Activated naive CD8-positive, alpha-beta T cell treated with anti-CD3 and anti-CD28 coated beads, Interleukin-2, amount 50 U/mL, for 24 hours (primary cell): Measurements from ENCODE around the gene SDSL.

ENCODE experiments used
- ATAC-seq: fragments of 150-1000 bp; cut with Tn5 transposase; one replicate; pipeline ENCODE4 v1.10.0; 2021
- DNase-seq: peaks from one replicate; pipeline ENCODE4 v3.0.0; 2021
- H3K27ac Mint-ChIP-seq: one replicate; pipeline ENCODE4 v1.8.0; 2021; ENCODE audit warnings: mild to moderate bottlenecking, mixed read lengths
- H3K27me3 Mint-ChIP-seq: one replicate; pipeline ENCODE4 v1.8.0; 2021; ENCODE audit warnings: mixed read lengths
- H3K36me3 Mint-ChIP-seq: one replicate; pipeline ENCODE4 v1.8.0; 2021; ENCODE audit warnings: low read depth, mixed read lengths
- H3K4me1 Mint-ChIP-seq: one replicate; pipeline ENCODE4 v1.8.0; 2021; ENCODE audit warnings: mixed read lengths
- H3K4me3 Mint-ChIP-seq: one replicate; pipeline ENCODE4 v1.8.0; 2021; ENCODE audit warnings: mild to moderate bottlenecking, moderate library complexity, mixed read lengths
- H3K9me3 Mint-ChIP-seq: one replicate; pipeline ENCODE4 v1.8.0; 2021; ENCODE audit warnings: mixed read lengths

SDSL gene

GRCh38 chr12:113403435-113404415 lies 18.5 kb upstream of the SDSL start, which contains the start of gene SDS:
Gene SDS (minus strand): TSS chr12:113403887. CDS start chr12:113399708, 4,179 bp downstream.
- H3K4me3 Mint-ChIP-seq = no peak within 1 kb of the TSS
- no peaks in the 10 kb centered on the region for H3K36me3 Mint-ChIP-seq
- H3K9me3 Mint-ChIP-seq = no peaks in the 10 kb centered on the region
- no peaks in the 10 kb centered on the region for H3K4me1 Mint-ChIP-seq
- no peak within 1 kb of the TSS for H3K27ac Mint-ChIP-seq
- peaks cover 4% of the 10 kb centered on the region for H3K27me3 Mint-ChIP-seq
- ATAC-seq (no peak), DNase-seq (no peak)

GRCh38 chr12:113405694-113406093 lies 16.5 kb upstream of the SDSL start:
- Mint-ChIP-seq H3K27ac (no peak overlapping the region), H3K4me3 (no peak overlapping the region), H3K36me3 (no peaks in the 10 kb centered on the region), H3K4me1 (no peaks in the 10 kb centered on the region), H3K9me3 (no peaks in the 10 kb centered on the region), H3K27me3 (peaks cover 2% of the 10 kb centered on the region)
- DNase-seq (no peak), ATAC-seq (no peak)

- H3K9me3 Mint-ChIP-seq = no peaks in the 10 kb centered on the region
- DNase-seq (no peak), ATAC-seq (no peak)
- H3K27me3 Mint-ChIP-seq = peaks cover 7% of the 10 kb centered on the region
- no peaks in the 10 kb centered on the region for H3K4me1 Mint-ChIP-seq
- H3K27ac Mint-ChIP-seq = no peak overlapping the region
- H3K4me3 Mint-ChIP-seq = no peak overlapping the region
- no peaks in the 10 kb centered on the region for H3K36me3 Mint-ChIP-seq
Observed at GRCh38 chr12:113407931-113408600, 14.1 kb upstream of the SDSL start.

- no peaks in the 10 kb centered on the region for H3K4me1 Mint-ChIP-seq
- no peak overlapping the region for H3K27ac Mint-ChIP-seq
- H3K27me3 Mint-ChIP-seq = peaks cover 7% of the 10 kb centered on the region
- H3K9me3 Mint-ChIP-seq = no peaks in the 10 kb centered on the region
- H3K36me3 Mint-ChIP-seq = no peaks in the 10 kb centered on the region
- H3K4me3 Mint-ChIP-seq = no peak overlapping the region
- ATAC-seq (no peak), DNase-seq (no peak)
Observed at GRCh38 chr12:113408756-113409298, 13.4 kb upstream of the SDSL start.

GRCh38 chr12:113409462-113410124 lies 12.6 kb upstream of the SDSL start:
- Mint-ChIP-seq H3K27me3 (peaks cover 6% of the 10 kb centered on the region), H3K4me1 (no peaks in the 10 kb centered on the region), H3K27ac (no peak overlapping the region), H3K9me3 (no peaks in the 10 kb centered on the region), H3K36me3 (no peaks in the 10 kb centered on the region), H3K4me3 (no peak overlapping the region)
- DNase-seq (no peak), ATAC-seq (no peak)

GRCh38 chr12:113413488-113413939 lies 8.7 kb upstream of the SDSL start:
- DNase-seq (no peak), ATAC-seq (no peak)
- Mint-ChIP-seq H3K4me3 (no peak overlapping the region), H3K9me3 (no peaks in the 10 kb centered on the region), H3K27ac (no peak overlapping the region), H3K27me3 (peaks cover 6% of the 10 kb centered on the region), H3K36me3 (no peaks in the 10 kb centered on the region), H3K4me1 (no peaks in the 10 kb centered on the region)

GRCh38 chr12:113414519-113415038 lies 7.6 kb upstream of the SDSL start:
- ATAC-seq = no peak
- Mint-ChIP-seq H3K4me1 (no peaks in the 10 kb centered on the region), H3K36me3 (no peaks in the 10 kb centered on the region), H3K4me3 (no peak overlapping the region), H3K27ac (no peak overlapping the region), H3K27me3 (peaks cover 6% of the 10 kb centered on the region), H3K9me3 (no peaks in the 10 kb centered on the region)
- DNase-seq = no peak

- Mint-ChIP-seq H3K27me3 (peaks cover 3% of the 10 kb centered on the region), H3K4me3 (no peak overlapping the region), H3K27ac (no peak overlapping the region), H3K4me1 (no peaks in the 10 kb centered on the region), H3K36me3 (no peaks in the 10 kb centered on the region), H3K9me3 (no peaks in the 10 kb centered on the region)
- no peak for ATAC-seq
- DNase-seq = no peak
Observed at GRCh38 chr12:113416091-113416754, 6.0 kb upstream of the SDSL start.

GRCh38 chr12:113418213-113418879 lies 3.8 kb upstream of the SDSL start:
- no peak overlapping the region for H3K4me3 Mint-ChIP-seq
- H3K4me1 Mint-ChIP-seq = peaks cover 7% of the 10 kb centered on the region
- no peaks in the 10 kb centered on the region for H3K27me3 Mint-ChIP-seq
- ATAC-seq = no peak
- no peaks in the 10 kb centered on the region for H3K9me3 Mint-ChIP-seq
- H3K27ac Mint-ChIP-seq = no peak overlapping the region
- H3K36me3 Mint-ChIP-seq = no peaks in the 10 kb centered on the region
- DNase-seq = no peak

GRCh38 chr12:113420996-113421595 lies 1.1 kb upstream of the SDSL start:
- Mint-ChIP-seq H3K27me3 (peaks cover 6% of the 10 kb centered on the region), H3K9me3 (no peaks in the 10 kb centered on the region), H3K27ac (no peak overlapping the region), H3K36me3 (no peaks in the 10 kb centered on the region), H3K4me3 (no peak overlapping the region), H3K4me1 (peaks cover 9% of the 10 kb centered on the region)
- ATAC-seq (no peak), DNase-seq (no peak)

- Mint-ChIP-seq H3K27ac (no peak overlapping the region), H3K4me3 (no peak overlapping the region), H3K4me1 (peaks cover 10% of the 10 kb centered on the region), H3K9me3 (no peaks in the 10 kb centered on the region), H3K36me3 (no peaks in the 10 kb centered on the region), H3K27me3 (peaks cover 12% of the 10 kb centered on the region)
- no peak for DNase-seq
- ATAC-seq = no peak
Observed at GRCh38 chr12:113422886-113423669, 898 bp downstream of the SDSL start.

GRCh38 chr12:113424456-113424855 lies 2.3 kb downstream of the SDSL start:
- Mint-ChIP-seq H3K9me3 (no peaks in the 10 kb centered on the region), H3K36me3 (no peaks in the 10 kb centered on the region), H3K4me1 (peaks cover 10% of the 10 kb centered on the region), H3K4me3 (no peak overlapping the region), H3K27ac (no peak overlapping the region), H3K27me3 (peaks cover 16% of the 10 kb centered on the region)
- no peak for ATAC-seq
- no peak for DNase-seq
